Osteoblast (primary cell): Measurements from ENCODE around the gene ENKD1. TPM values are rescaled to one million over a fixed set of nuclear protein-coding genes. Genes with fewer than 3 reads are reported as not detected.

Experiments used
- DNase-seq: peaks from one replicate; pipeline ENCODE4 v3.0.0; 2011; ENCODE audit warnings: low spot score, mixed read lengths; ENCODE audit not compliant: insufficient read length; ENCODE audit errors: missing footprints
- H2AFZ ChIP-seq: 2 replicates; pipeline ENCODE4 v1.6.0; 2011; ENCODE audit warnings: mild to moderate bottlenecking, low read length
- H3K27ac ChIP-seq: 2 replicates; pipeline ENCODE4 v1.5.1; 2011; ENCODE audit warnings: mild to moderate bottlenecking, low read depth, low read length, moderate library complexity
- H3K27me3 ChIP-seq: 2 replicates; pipeline ENCODE4 v1.6.0; 2012; ENCODE audit warnings: mild to moderate bottlenecking, control low read depth, inconsistent platforms, low read length, moderate library complexity; ENCODE audit not compliant: insufficient read depth
- H3K36me3 ChIP-seq: 2 replicates; pipeline ENCODE4 v1.5.1; 2011; ENCODE audit warnings: mild to moderate bottlenecking, low read length, control low read depth, moderate library complexity; ENCODE audit not compliant: insufficient read depth
- H3K4me1 ChIP-seq: 2 replicates; pipeline ENCODE4 v1.5.1; 2011; ENCODE audit warnings: mild to moderate bottlenecking, low read length, control low read depth, moderate library complexity; ENCODE audit not compliant: insufficient read depth
- H3K4me2 ChIP-seq: 2 replicates; pipeline ENCODE4 v1.6.0; 2011; ENCODE audit warnings: mild to moderate bottlenecking, low read length; ENCODE audit not compliant: insufficient read depth
- H3K4me3 ChIP-seq: fragments of 200-600 bp; sonication (generic); 3 replicates; pipeline ENCODE4 v1.5.1; 2012; ENCODE audit warnings: mild to moderate bottlenecking, low read length, inconsistent platforms; ENCODE audit not compliant: insufficient read depth
- H3K79me2 ChIP-seq: 2 replicates; pipeline ENCODE4 v1.6.0; 2012; ENCODE audit warnings: mild to moderate bottlenecking, low read length, control low read depth, inconsistent platforms; ENCODE audit not compliant: insufficient read depth
- H3K9me3 ChIP-seq: 2 replicates; pipeline ENCODE4 v1.5.1; 2011; ENCODE audit warnings: low read depth, low read length, control low read depth
- H4K20me1 ChIP-seq: 2 replicates; pipeline ENCODE4 v1.6.0; 2012; ENCODE audit warnings: mild to moderate bottlenecking, low read length, control low read depth; ENCODE audit not compliant: insufficient read depth
- total RNA-seq: library from RNA; depleted of rRNA; stranded (reverse); fragments of >200 nt; gene quantifications from 2 replicates; pipeline ENCODE4 v1.2.3, GENCODE V29; 2012
- TF ChIP-seq, protein P1 (sequence below): IDR thresholded peaks from 2 replicates; pipeline ENCODE4 v1.5.1; 2011; ENCODE audit warnings: mild to moderate bottlenecking, low read depth, low read length, moderate library complexity; ENCODE audit errors: extremely low read depth

Gene ENKD1
- total RNA-seq, 1 donor = 15.9 TPM

DNA sequence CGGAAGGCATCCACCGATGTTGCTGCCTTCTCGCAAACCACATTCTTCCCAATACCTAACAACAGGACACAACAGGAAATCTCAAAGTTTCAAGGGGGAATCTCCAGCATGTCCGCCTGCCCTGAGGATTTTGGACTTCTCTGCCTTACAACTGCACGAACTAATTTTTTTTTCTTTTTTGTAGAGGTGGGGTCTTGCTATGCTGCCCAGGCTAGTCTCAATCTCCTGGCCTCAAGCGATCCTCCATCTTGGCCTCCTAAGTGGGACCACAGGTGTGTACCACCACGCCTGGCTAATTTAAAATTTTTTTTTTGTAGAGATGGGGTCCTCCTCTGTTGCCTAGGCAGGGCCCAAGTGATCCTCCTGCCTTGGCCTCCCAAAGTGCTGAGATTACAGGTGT is 9.4 kb upstream of the ENKD1 start:
- no peak for DNase-seq
- Histone ChIP-seq H3K27ac (no peak overlapping the region), H3K4me1 (peaks cover 6% of the 10 kb centered on the region), H3K4me2 (no peak overlapping the region), H3K27me3 (no peaks in the 10 kb centered on the region), H4K20me1 (peaks cover 3% of the 10 kb centered on the region), H3K36me3 (peaks cover 6% of the 10 kb centered on the region), H2AFZ (no peak overlapping the region), H3K4me3 (no peak overlapping the region), H3K9me3 (no peaks in the 10 kb centered on the region), H3K79me2 (no peaks in the 10 kb centered on the region)
- TF ChIP-seq, protein P1, sequence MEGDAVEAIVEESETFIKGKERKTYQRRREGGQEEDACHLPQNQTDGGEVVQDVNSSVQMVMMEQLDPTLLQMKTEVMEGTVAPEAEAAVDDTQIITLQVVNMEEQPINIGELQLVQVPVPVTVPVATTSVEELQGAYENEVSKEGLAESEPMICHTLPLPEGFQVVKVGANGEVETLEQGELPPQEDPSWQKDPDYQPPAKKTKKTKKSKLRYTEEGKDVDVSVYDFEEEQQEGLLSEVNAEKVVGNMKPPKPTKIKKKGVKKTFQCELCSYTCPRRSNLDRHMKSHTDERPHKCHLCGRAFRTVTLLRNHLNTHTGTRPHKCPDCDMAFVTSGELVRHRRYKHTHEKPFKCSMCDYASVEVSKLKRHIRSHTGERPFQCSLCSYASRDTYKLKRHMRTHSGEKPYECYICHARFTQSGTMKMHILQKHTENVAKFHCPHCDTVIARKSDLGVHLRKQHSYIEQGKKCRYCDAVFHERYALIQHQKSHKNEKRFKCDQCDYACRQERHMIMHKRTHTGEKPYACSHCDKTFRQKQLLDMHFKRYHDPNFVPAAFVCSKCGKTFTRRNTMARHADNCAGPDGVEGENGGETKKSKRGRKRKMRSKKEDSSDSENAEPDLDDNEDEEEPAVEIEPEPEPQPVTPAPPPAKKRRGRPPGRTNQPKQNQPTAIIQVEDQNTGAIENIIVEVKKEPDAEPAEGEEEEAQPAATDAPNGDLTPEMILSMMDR = no peak

DNA sequence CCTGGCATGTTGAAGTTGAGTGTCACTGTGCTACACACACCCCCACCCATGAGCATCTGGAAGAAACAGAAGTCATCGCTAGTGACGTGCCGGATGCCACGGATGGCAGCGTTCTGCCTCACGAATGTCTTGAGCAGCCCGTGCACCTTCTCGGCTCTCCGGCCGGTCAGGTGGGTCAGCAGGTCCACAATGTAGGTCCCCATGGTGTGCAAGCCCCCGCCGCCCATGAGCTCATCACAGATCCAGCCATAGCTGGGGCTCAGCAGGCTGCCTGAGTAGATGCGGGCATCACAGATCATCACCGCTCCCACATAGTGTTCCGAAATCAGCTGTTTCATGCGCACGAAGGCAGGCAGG is 9.0 kb upstream of the ENKD1 start:
- peaks cover 6% of the 10 kb centered on the region for H3K36me3 ChIP-seq
- H3K79me2 ChIP-seq = no peaks in the 10 kb centered on the region
- H3K4me3 ChIP-seq = no peak overlapping the region
- no peak overlapping the region for H2AFZ ChIP-seq
- DNase-seq = peak; percentile 1
- no peaks in the 10 kb centered on the region for H3K27me3 ChIP-seq
- peaks cover 6% of the 10 kb centered on the region for H3K4me1 ChIP-seq
- peaks cover 3% of the 10 kb centered on the region for H4K20me1 ChIP-seq
- no peak overlapping the region for H3K27ac ChIP-seq
- TF ChIP-seq, protein P1 = no peak
- no peaks in the 10 kb centered on the region for H3K9me3 ChIP-seq
- no peak overlapping the region for H3K4me2 ChIP-seq

DNA sequence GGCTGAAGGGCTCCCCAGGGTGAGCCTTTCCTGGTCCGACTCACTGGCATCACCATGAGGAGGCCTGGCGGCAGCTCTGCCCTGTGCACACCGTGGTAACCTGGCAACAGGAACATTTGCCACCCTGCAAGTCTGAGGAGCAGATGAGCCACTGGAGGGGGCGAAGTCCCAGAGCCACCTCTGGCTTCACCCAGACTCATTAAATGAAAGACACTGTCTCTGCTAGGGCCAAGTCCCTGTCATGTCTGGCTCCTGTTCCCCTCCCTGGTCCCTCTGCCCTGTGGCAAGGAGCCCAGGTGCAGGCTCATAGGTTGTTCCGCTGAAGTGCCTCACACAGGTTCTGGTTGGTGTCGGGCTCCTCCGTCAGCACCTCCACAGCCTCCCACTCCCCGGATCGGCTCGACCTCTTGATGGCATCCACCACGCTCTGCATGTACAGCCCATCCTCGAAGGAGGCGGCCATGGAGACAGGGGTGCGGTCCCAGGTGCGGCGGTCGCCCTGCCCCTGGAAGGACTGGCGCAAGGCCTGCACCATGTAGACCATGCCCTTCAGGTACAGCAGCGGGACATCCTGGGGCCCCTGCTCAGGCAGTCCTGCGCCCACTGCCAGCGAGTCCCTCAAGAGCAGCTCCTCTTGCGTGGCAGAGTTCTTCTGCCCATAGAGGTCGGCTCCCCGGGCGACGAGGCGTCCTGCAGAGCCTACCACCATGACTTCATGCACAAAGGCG is 8.5 kb upstream of the ENKD1 start:
- no peaks in the 10 kb centered on the region for H3K79me2 ChIP-seq
- H4K20me1 ChIP-seq = peaks cover 3% of the 10 kb centered on the region
- peaks cover 6% of the 10 kb centered on the region for H3K36me3 ChIP-seq
- peaks cover 6% of the 10 kb centered on the region for H3K4me1 ChIP-seq
- no peak overlapping the region for H3K27ac ChIP-seq
- no peaks in the 10 kb centered on the region for H3K9me3 ChIP-seq
- no peaks in the 10 kb centered on the region for H3K27me3 ChIP-seq
- TF ChIP-seq, protein P1 = no peak
- H3K4me2 ChIP-seq = no peak overlapping the region
- H3K4me3 ChIP-seq = no peak overlapping the region
- no peak overlapping the region for H2AFZ ChIP-seq
- peak; percentile 41 for DNase-seq

DNA sequence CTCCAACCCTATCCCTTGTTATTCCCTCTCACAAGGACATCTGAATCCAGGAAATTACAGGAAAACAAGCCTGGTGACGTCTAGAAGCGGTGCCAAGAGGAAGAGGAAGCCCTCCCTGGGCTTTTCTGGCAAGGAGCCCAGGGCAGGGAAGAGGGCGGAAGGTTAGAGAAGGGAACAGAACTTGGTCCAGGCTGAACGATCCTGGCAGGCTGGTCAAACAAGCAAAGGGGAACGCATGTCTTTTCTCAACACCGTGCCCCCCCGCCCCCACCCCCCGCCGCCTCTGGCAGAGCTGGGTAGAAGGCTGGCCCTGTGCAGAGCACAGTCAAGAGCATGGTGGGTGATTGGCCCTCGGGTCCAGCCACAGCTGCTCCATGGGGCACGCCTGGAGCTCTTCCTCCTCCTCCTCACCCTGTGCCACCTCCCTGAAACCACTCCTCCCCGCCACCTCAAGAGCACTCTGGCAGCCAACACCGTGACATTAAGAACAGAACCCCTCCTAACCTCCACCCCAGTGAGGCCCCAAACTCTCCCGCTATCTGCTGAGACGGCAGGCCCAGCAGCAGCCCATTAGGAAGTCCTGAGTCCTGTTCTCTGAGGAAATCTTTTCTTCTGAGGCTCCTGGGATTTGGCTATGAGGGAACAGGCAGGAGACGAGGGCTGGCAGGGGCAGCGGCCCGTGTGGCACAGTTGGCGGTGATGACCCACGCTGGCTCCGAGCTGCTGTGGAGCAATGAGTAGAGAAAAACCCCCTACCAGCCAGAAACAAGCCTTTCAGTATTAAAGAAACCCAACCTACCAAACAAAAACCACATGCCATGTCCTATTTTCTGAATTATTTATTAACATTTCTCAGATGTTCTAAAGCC is 7.4 kb upstream of the ENKD1 start:
- Histone ChIP-seq H3K36me3 (peaks cover 6% of the 10 kb centered on the region), H3K4me3 (no peak overlapping the region), H3K4me1 (peaks cover 6% of the 10 kb centered on the region), H3K4me2 (no peak overlapping the region), H3K79me2 (no peaks in the 10 kb centered on the region), H2AFZ (no peak overlapping the region), H4K20me1 (peaks cover 3% of the 10 kb centered on the region), H3K9me3 (no peaks in the 10 kb centered on the region), H3K27me3 (no peaks in the 10 kb centered on the region), H3K27ac (no peak overlapping the region)
- peak; percentile 72 for DNase-seq
- TF ChIP-seq, protein P1 = no peak
